HG03175 (cell line): ENCODE data around the gene CEP135.

Experiments used
- ATAC-seq: cut with Tn5 transposase; IDR thresholded peaks from one replicate; pipeline ENCODE4 v1.9.1; 2021; ENCODE audit warnings: mild to moderate bottlenecking, moderate library complexity; ENCODE audit not compliant: unreplicated experiment

CEP135 gene

GRCh38 chr4:56003606-56004005, 54.9 kb downstream of the CEP135 start:
- no peak for ATAC-seq

DNA sequence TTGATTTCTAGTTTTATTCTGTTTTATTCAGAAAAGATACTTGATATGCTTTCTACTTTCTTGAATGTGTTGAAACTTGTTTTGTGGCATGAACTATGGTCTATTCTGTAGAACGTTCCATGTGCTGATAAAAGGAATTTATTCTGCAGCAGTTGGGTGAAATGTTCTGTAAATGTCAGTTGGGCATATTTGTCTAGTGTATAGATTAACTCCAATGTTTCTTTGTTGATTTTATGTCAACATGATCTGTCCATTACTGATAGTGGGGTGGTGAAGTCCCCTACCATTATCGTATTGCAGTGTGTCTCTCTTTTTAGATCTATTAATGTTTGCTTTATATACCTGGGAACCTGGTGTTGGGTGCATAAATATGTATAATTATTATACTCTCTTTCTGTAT, 55.5 kb downstream of the CEP135 start:
- no peak for ATAC-seq

GRCh38 chr4:56007154-56007553, 58.4 kb downstream of the CEP135 start:
- ATAC-seq, result no peak

DNA sequence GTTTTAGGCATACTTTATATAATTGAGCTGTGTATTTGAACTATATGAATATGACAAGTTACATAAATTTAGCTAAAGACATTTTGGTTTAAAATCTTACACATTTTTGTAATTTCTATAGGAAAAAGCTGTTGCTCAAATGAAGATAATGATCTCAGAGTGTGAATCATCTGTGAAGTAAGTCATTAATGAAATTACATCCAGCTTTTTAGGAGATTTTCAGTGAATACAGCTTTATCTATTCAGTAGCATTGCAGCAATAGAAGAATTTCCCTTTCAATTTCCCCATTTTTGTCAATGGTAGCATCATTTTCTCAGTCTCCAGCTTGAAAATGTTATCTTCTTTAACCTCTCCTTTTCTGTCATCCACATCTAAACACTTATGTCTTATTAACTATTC, 59.5 kb downstream of the CEP135 start:
- no peak for ATAC-seq

GRCh38 chr4:56026596-56026995, 77.9 kb downstream of the CEP135 start:
- ATAC-seq, result no peak

GRCh38 chr4:56028165-56028564, 79.4 kb downstream of the CEP135 start:
- ATAC-seq, result no peak

GRCh38 chr4:56038487-56039162, 89.9 kb downstream of the CEP135 start:
- ATAC-seq, result no peak

GRCh38 chr4:56040842-56041241, 92.1 kb downstream of the CEP135 start:
- ATAC-seq, result no peak

GRCh38 chr4:56042225-56042624, 93.5 kb downstream of the CEP135 start:
- ATAC-seq, result no peak

DNA sequence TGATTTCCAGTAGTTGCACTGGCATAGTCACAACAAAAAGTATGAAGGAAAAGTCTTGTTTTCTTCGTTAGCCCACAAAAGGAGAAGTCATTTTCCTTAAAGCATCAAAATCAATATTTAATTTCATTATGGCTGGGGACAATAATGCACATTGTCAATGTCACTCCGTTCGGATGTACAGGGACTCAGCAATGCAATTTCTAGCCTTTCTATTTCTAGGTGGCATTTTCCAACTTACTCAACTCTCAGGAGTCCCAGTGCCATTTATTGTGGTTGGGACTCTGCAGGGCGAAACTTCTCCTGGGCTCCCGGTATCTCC, 99.6 kb downstream of the CEP135 start:
- no peak for ATAC-seq

GRCh38 chr4:56048702-56049431, 100.1 kb downstream of the CEP135 start:
- peak; percentile 96 for ATAC-seq

- ATAC-seq, result no peak
These were observed 101.9 kb downstream of the CEP135 start for GRCh38 chr4:56050625-56051024.

GRCh38 chr4:56051029-56051709, 102.4 kb downstream of the CEP135 start:
- ATAC-seq, result no peak

DNA sequence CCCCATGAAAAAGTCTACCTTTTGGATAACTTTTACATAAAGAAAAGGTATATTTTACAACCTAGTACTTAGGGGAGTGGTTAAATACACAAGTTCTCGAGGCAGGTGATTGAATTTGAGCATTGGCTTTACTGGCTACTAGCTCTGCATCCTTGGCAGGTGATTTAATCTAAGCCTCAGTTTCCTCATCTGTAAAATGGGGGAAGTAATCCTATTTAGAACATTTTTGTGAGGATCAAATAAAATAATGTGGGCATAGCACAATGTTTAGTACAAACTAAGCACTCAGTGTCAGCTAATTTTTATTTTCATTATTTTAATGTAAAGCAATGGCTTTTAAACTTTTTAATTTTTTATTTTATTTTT, 102.9 kb downstream of the CEP135 start:
- ATAC-seq, result no peak

GRCh38 chr4:56052481-56052880, 103.7 kb downstream of the CEP135 start:
- no peak for ATAC-seq

DNA sequence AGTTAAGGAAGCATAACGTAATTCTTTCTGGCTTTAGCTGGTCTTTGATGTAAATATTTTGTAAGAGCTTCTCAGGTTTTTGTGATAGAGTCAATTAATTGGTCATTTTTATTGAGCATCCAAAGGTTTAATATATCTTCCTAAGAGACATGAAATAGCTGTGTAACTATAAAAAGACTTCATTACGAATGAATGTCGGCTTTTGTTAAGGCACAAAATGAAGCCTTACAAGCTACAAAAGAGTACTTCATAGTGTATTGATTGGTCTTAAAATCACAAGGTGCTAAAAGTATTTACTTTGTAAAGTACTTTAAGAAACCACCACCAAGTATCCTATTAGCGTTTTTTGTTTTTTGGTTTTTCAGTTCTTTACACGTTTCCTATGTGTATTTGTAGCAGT, 104.2 kb downstream of the CEP135 start:
- no peak for ATAC-seq

- ATAC-seq, result no peak
These were observed 106.6 kb downstream of the CEP135 start for GRCh38 chr4:56055027-56055977.

DNA sequence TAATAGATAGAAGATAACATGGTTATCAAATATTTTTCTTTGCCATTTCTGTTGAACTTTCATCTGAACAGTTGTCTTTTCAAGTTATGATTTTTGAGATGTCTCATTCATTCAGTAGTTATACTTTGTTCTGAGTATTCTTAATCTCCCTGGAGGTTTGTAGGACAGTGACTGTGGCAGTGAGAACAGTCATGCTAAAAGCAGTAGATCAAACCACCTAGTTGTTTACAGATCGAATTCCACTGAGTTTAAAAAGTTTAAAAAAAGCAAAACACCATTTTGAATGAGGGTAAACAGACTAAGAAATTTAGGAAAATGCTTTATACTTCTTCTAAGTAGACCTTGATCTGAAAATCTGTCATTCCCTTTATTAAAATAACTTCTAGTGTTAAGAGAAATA, 107.2 kb downstream of the CEP135 start:
- ATAC-seq, result no peak

DNA sequence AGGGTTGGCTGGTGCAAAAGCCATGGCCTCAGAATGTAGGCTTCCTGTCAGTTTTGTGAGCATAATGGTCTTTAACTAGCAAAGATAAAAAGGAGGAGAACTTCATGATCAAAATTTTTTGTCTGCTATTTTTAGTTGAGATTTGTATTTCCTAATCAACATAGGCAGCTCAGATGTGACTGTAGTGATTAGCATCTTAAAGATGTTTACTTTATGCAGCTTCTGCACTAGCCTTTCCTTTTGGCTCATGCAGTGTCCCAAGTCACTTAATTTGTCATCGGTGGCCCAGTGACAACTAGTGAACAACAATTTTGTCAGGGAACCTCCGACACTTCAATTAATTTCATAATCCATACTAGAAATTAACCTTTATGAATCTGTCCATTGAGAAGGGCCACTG, 109.8 kb downstream of the CEP135 start:
- no peak for ATAC-seq

- no peak for ATAC-seq
These were observed 111.3 kb downstream of the CEP135 start for GRCh38 chr4:56060036-56060435.

DNA sequence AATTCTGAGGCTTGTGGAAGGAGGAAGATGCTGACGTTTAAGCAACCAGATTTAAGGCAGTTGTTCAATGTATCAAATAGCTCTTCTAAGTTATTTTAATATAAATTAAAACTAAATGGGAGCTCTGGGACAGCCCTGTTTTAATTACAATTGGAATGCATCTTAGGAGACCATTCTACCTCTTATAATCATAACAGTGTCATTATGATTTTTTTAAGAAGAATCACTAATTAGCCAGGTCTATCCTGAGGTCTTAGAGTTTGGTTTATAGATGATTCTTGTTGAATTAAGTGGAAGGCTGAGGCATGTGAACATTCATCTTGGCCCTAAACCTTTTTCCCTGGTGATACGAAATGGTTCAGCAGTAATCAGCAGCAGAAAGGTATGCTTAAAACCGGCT, 113.4 kb downstream of the CEP135 start:
- no peak for ATAC-seq
